Measurements from ENCODE around the gene WNT3. TPM values are rescaled to one million over a fixed set of nuclear protein-coding genes. Genes with fewer than 3 reads are reported as not detected.

WNT3 gene
- total and polyA plus RNA-seq, 10 of the 15 experiments (the other 5 are each of a cell fraction or from before 2014, with no cell fraction given), result 0.01 to 0.03 TPM; not detected in 8

DNA sequence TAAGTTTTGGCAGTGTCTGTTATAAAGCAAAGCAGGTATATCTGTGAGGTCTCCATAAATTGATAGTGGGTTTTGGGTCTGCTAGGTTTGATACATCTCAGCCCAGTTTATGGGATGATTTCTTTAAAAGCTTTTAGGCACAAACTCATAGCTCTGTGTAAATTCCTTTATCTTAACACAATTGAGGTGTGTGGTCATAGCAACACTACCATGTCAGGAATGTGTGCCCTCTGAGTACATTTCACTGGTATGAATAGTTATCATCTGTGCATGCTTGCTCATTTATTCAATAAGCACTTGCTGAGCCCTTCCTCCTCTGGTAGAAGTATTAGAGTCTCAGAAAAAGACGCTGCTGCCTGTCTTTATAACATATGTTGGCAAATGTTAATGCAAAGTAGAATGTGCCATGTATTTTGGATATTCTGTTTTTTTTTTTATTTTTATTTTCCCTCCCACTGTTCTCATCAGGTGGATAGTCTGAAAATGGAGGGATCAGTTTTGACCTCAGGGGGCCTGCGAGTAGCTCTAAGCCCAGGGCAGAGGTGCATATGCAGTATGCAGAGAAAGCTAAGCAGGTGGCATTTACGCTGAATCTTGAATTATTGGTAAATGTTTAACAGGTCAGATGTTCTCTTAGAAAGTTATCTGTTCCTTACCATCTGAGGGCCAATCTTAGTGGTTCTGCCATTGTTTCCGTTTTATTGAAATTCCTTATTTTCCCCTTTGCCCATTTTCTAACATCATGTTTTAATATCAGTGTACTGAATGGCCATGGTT is 90.7 kb downstream of the WNT3 start (continued):
- no peak for TF ChIP-seq KLF5 (IDR thresholded peaks at IDR 0.05; ENCODE audit: partially characterized antibody)
- TF ChIP-seq, protein P1, sequence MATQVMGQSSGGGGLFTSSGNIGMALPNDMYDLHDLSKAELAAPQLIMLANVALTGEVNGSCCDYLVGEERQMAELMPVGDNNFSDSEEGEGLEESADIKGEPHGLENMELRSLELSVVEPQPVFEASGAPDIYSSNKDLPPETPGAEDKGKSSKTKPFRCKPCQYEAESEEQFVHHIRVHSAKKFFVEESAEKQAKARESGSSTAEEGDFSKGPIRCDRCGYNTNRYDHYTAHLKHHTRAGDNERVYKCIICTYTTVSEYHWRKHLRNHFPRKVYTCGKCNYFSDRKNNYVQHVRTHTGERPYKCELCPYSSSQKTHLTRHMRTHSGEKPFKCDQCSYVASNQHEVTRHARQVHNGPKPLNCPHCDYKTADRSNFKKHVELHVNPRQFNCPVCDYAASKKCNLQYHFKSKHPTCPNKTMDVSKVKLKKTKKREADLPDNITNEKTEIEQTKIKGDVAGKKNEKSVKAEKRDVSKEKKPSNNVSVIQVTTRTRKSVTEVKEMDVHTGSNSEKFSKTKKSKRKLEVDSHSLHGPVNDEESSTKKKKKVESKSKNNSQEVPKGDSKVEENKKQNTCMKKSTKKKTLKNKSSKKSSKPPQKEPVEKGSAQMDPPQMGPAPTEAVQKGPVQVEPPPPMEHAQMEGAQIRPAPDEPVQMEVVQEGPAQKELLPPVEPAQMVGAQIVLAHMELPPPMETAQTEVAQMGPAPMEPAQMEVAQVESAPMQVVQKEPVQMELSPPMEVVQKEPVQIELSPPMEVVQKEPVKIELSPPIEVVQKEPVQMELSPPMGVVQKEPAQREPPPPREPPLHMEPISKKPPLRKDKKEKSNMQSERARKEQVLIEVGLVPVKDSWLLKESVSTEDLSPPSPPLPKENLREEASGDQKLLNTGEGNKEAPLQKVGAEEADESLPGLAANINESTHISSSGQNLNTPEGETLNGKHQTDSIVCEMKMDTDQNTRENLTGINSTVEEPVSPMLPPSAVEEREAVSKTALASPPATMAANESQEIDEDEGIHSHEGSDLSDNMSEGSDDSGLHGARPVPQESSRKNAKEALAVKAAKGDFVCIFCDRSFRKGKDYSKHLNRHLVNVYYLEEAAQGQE (IDR thresholded peaks at IDR 0.05; ENCODE audit: low read depth, low read length), result no peak
- TF ChIP-seq, protein P2, sequence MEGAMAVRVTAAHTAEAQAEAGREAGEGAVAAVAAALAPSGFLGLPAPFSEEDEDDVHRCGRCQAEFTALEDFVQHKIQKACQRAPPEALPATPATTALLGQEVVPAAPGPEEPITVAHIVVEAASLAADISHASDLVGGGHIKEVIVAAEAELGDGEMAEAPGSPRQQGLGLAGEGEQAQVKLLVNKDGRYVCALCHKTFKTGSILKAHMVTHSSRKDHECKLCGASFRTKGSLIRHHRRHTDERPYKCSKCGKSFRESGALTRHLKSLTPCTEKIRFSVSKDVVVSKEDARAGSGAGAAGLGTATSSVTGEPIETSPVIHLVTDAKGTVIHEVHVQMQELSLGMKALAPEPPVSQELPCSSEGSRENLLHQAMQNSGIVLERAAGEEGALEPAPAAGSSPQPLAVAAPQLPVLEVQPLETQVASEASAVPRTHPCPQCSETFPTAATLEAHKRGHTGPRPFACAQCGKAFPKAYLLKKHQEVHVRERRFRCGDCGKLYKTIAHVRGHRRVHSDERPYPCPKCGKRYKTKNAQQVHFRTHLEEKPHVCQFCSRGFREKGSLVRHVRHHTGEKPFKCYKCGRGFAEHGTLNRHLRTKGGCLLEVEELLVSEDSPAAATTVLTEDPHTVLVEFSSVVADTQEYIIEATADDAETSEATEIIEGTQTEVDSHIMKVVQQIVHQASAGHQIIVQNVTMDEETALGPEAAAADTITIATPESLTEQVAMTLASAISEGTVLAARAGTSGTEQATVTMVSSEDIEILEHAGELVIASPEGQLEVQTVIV (IDR thresholded peaks at IDR 0.05; ENCODE audit: borderline replicate concordance, partially characterized antibody), result no peak
- no peak for TF ChIP-seq POLR2AphosphoS5 (IDR thresholded peaks at IDR 0.05; ENCODE audit: low read length)
- TF ChIP-seq ZNF622 (IDR thresholded peaks at IDR 0.05), result no peak
- TF ChIP-seq CHD1 (IDR thresholded peaks at IDR 0.05; ENCODE audit: low read depth, low read length), result no peak
- no peak for TF ChIP-seq RAD51 (IDR thresholded peaks at IDR 0.05)
- no peak for TF ChIP-seq FOS (IDR thresholded peaks at IDR 0.05; ENCODE audit: borderline replicate concordance, extremely low read depth, insufficient read length)
- TF ChIP-seq WRNIP1 (IDR thresholded peaks at IDR 0.05; ENCODE audit: borderline replicate concordance, low read depth, low read length), result no peak
- TF ChIP-seq, protein P3, sequence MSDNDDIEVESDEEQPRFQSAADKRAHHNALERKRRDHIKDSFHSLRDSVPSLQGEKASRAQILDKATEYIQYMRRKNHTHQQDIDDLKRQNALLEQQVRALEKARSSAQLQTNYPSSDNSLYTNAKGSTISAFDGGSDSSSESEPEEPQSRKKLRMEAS (IDR thresholded peaks at IDR 0.05; ENCODE audit: low read depth, low read length), result no peak
- TF ChIP-seq POLR2A (IDR thresholded peaks at IDR 0.05; ENCODE audit: low read depth, low read length), result no peak
- TF ChIP-seq, protein P4, sequence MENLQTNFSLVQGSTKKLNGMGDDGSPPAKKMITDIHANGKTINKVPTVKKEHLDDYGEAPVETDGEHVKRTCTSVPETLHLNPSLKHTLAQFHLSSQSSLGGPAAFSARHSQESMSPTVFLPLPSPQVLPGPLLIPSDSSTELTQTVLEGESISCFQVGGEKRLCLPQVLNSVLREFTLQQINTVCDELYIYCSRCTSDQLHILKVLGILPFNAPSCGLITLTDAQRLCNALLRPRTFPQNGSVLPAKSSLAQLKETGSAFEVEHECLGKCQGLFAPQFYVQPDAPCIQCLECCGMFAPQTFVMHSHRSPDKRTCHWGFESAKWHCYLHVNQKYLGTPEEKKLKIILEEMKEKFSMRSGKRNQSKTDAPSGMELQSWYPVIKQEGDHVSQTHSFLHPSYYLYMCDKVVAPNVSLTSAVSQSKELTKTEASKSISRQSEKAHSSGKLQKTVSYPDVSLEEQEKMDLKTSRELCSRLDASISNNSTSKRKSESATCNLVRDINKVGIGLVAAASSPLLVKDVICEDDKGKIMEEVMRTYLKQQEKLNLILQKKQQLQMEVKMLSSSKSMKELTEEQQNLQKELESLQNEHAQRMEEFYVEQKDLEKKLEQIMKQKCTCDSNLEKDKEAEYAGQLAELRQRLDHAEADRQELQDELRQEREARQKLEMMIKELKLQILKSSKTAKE (IDR thresholded peaks at IDR 0.05; ENCODE audit: low read depth, poor library complexity, severe bottlenecking), result no peak
- no peak for TF ChIP-seq SMAD1 (IDR thresholded peaks at IDR 0.05; ENCODE audit: low read depth, partially characterized antibody)
- no peak for TF ChIP-seq POU2F2 (IDR thresholded peaks at IDR 0.05; ENCODE audit: borderline replicate concordance, low read depth, low read length)

All from GM12878 (cell line).